KMS-11 (cell line): ENCODE results near the gene HOXB5.

Experiments used
- H2AFZ ChIP-seq: fragments of 200-600 bp; sonication (generic); 2 replicates; pipeline ENCODE4 v1.6.1; 2016; ENCODE audit warnings: antibody characterized with exemption, mixed run types, low read depth
- H3K27ac ChIP-seq: fragments of 200-600 bp; sonication (generic); 2 replicates; pipeline ENCODE4 v1.6.1; 2016; ENCODE audit warnings: mild to moderate bottlenecking, mixed run types
- H3K27me3 ChIP-seq: fragments of 200-600 bp; sonication (generic); 2 replicates; pipeline ENCODE4 v1.6.1; 2017; ENCODE audit warnings: mild to moderate bottlenecking, low read depth, mixed run types, moderate library complexity; ENCODE audit not compliant: insufficient read depth
- H3K36me3 ChIP-seq: fragments of 200-600 bp; sonication (generic); 2 replicates; pipeline ENCODE4 v1.6.1; 2017; ENCODE audit warnings: mild to moderate bottlenecking, mixed run types; ENCODE audit not compliant: insufficient read depth
- H3K4me1 ChIP-seq: fragments of 200-600 bp; sonication (generic); 2 replicates; pipeline ENCODE4 v1.6.1; 2016; ENCODE audit warnings: mild to moderate bottlenecking, low read depth, mixed run types; ENCODE audit not compliant: poor library complexity, severe bottlenecking
- H3K4me2 ChIP-seq: fragments of 200-600 bp; sonication (generic); 2 replicates; pipeline ENCODE4 v1.7.0; 2016; ENCODE audit warnings: mild to moderate bottlenecking, mixed run types
- H3K4me3 ChIP-seq: fragments of 200-600 bp; sonication (generic); IDR thresholded peaks from 2 replicates; pipeline ENCODE4 v1.6.1; 2017; ENCODE audit warnings: low read depth, low read length, mixed read lengths; ENCODE audit not compliant: insufficient read depth
- H3K79me2 ChIP-seq: fragments of 200-600 bp; sonication (generic); 2 replicates; pipeline ENCODE4 v1.6.1; 2016; ENCODE audit warnings: low read depth, mixed run types; ENCODE audit not compliant: insufficient read depth
- H3K9ac ChIP-seq: fragments of 200-600 bp; sonication (generic); 2 replicates; pipeline ENCODE4 v1.6.1; 2016; ENCODE audit warnings: mild to moderate bottlenecking, mixed run types
- H4K20me1 ChIP-seq: fragments of 200-600 bp; sonication (generic); 2 replicates; pipeline ENCODE4 v1.6.1; 2016; ENCODE audit warnings: mild to moderate bottlenecking, mixed run types; ENCODE audit not compliant: insufficient read depth
- CTCF ChIP-seq: fragments of 200-600 bp; sonication (generic); conservative IDR thresholded peaks from 2 replicates; pipeline ENCODE4 v1.6.1; 2017; ENCODE audit warnings: low read depth, mild to moderate bottlenecking, antibody characterized with exemption, low read length, moderate library complexity, mixed read lengths

HOXB5 gene

GRCh38 chr17:48615963-48616716 lies 22.6 kb upstream of the HOXB5 start:
- Histone ChIP-seq H3K79me2 (no peaks in the 10 kb centered on the region), H2AFZ (no peak overlapping the region), H3K4me3 (no peak overlapping the region), H3K4me1 (peaks cover 15% of the 10 kb centered on the region), H3K27ac (no peak overlapping the region), H3K4me2 (no peak overlapping the region), H3K9ac (no peak overlapping the region), H4K20me1 (no peaks in the 10 kb centered on the region), H3K27me3 (peaks cover 69% of the 10 kb centered on the region), H3K36me3 (no peaks in the 10 kb centered on the region)
- TF ChIP-seq CTCF: no peak

GRCh38 chr17:48615047-48615962 lies 21.7 kb upstream of the HOXB5 start, which contains the start of gene HOXB8:
Gene HOXB8 (minus strand): TSS chr17:48615292. CDS start chr17:48614704, 588 bp downstream.
- Histone ChIP-seq H3K4me2 (no peak within 1 kb of the TSS; the same call in 1 of the 2 replicates), H3K9ac (no peak within 1 kb of the TSS), H3K4me3 (no peak within 1 kb of the TSS)

GRCh38 chr17:48613862-48614694 lies 20.5 kb upstream of the HOXB5 start:
- Histone ChIP-seq H3K9ac (no peak overlapping the region), H3K4me2 (peak overlapping the region; percentile 13; the same call in 1 of the 2 replicates), H3K27ac (no peak overlapping the region), H3K27me3 (peaks cover 53% of the 10 kb centered on the region), H3K36me3 (no peaks in the 10 kb centered on the region), H4K20me1 (no peaks in the 10 kb centered on the region), H2AFZ (no peak overlapping the region), H3K79me2 (no peaks in the 10 kb centered on the region), H3K4me1 (peaks cover 21% of the 10 kb centered on the region), H3K4me3 (no peak overlapping the region)
- no peak for TF ChIP-seq CTCF

More at GRCh38 chr17:48615047-48615962, 21.7 kb upstream of the HOXB5 start, which contains the start of gene HOXB8:
- no peak for TF ChIP-seq CTCF
- Histone ChIP-seq H4K20me1 (no peaks in the 10 kb centered on the region), H3K36me3 (no peaks in the 10 kb centered on the region), H3K27me3 (peaks cover 64% of the 10 kb centered on the region), H3K4me1 (peaks cover 15% of the 10 kb centered on the region), H2AFZ (no peak within 1 kb of the TSS), H3K79me2 (no peaks in the 10 kb centered on the region), H3K27ac (no peak within 1 kb of the TSS)
